ENCODE results near the gene USH2A. TPM values are rescaled to one million over a fixed set of nuclear protein-coding genes. Genes with fewer than 3 reads are reported as not detected.

USH2A gene
- polyA plus RNA-seq, 1 donor from 2014 or later: 0.17 TPM

DNA sequence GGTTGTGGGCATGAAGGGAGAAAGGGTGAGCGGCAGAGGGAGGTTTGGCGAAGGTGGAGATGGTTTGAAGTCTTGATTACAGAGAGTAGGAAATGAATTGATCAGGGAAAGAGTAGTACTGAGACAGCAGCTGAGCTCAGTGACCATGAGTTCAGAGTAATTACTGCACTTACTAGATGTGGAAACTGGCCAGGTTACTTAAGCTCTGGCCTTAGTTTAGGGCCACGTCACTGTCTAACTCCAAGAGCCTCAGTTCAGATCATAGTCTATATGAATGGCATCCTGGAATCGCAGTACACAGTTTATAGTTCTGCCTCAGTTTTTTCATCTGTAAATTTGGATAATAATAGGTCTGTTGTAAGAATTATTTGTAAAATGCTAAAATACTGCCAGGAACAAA, 778.1 kb downstream of the USH2A start:
- H3K27me3 ChIP-seq (ENCODE audit: insufficient read depth, low read depth, low read length): no peaks in the 10 kb centered on the region
- H3K27ac ChIP-seq (ENCODE audit: low read length): no peak overlapping the region
- no peaks in the 10 kb centered on the region for H3K36me3 ChIP-seq (ENCODE audit: insufficient read depth, low read length)
- H3K4me2 ChIP-seq (ENCODE audit: low read length): no peak overlapping the region
- H3K79me2 ChIP-seq (replicated peaks; ENCODE audit: insufficient read depth, low read length): no peaks in the 10 kb centered on the region
- no peak overlapping the region for H2AFZ ChIP-seq (ENCODE audit: low read depth, low read length)
- no peak overlapping the region for H3K9ac ChIP-seq (ENCODE audit: low read length)
- TF ChIP-seq SMC3 (conservative IDR thresholded peaks at IDR 0.05; ENCODE audit: poor library complexity) (no peak), EZH2 (IDR thresholded peaks at IDR 0.05; ENCODE audit: borderline replicate concordance, insufficient read depth, low read length, poor library complexity, severe bottlenecking) (no peak), POLR2AphosphoS5 (IDR thresholded peaks at IDR 0.05) (no peak), EP300 (conservative IDR thresholded peaks at IDR 0.05; ENCODE audit: poor library complexity, severe bottlenecking) (no peak), TAF1 (IDR thresholded peaks at IDR 0.05; ENCODE audit: low read depth) (no peak)
- TF ChIP-seq, protein P1, sequence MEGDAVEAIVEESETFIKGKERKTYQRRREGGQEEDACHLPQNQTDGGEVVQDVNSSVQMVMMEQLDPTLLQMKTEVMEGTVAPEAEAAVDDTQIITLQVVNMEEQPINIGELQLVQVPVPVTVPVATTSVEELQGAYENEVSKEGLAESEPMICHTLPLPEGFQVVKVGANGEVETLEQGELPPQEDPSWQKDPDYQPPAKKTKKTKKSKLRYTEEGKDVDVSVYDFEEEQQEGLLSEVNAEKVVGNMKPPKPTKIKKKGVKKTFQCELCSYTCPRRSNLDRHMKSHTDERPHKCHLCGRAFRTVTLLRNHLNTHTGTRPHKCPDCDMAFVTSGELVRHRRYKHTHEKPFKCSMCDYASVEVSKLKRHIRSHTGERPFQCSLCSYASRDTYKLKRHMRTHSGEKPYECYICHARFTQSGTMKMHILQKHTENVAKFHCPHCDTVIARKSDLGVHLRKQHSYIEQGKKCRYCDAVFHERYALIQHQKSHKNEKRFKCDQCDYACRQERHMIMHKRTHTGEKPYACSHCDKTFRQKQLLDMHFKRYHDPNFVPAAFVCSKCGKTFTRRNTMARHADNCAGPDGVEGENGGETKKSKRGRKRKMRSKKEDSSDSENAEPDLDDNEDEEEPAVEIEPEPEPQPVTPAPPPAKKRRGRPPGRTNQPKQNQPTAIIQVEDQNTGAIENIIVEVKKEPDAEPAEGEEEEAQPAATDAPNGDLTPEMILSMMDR (IDR thresholded peaks at IDR 0.05; ENCODE audit: poor library complexity, severe bottlenecking): no peak
- TF ChIP-seq, protein P2, sequence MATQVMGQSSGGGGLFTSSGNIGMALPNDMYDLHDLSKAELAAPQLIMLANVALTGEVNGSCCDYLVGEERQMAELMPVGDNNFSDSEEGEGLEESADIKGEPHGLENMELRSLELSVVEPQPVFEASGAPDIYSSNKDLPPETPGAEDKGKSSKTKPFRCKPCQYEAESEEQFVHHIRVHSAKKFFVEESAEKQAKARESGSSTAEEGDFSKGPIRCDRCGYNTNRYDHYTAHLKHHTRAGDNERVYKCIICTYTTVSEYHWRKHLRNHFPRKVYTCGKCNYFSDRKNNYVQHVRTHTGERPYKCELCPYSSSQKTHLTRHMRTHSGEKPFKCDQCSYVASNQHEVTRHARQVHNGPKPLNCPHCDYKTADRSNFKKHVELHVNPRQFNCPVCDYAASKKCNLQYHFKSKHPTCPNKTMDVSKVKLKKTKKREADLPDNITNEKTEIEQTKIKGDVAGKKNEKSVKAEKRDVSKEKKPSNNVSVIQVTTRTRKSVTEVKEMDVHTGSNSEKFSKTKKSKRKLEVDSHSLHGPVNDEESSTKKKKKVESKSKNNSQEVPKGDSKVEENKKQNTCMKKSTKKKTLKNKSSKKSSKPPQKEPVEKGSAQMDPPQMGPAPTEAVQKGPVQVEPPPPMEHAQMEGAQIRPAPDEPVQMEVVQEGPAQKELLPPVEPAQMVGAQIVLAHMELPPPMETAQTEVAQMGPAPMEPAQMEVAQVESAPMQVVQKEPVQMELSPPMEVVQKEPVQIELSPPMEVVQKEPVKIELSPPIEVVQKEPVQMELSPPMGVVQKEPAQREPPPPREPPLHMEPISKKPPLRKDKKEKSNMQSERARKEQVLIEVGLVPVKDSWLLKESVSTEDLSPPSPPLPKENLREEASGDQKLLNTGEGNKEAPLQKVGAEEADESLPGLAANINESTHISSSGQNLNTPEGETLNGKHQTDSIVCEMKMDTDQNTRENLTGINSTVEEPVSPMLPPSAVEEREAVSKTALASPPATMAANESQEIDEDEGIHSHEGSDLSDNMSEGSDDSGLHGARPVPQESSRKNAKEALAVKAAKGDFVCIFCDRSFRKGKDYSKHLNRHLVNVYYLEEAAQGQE (IDR thresholded peaks at IDR 0.05; ENCODE audit: borderline replicate concordance): no peak
- no peak overlapping the region for H3K4me3 ChIP-seq (ENCODE audit: low read length)
- no peaks in the 10 kb centered on the region for H4K20me1 ChIP-seq (ENCODE audit: insufficient read depth)
- no peaks in the 10 kb centered on the region for H3K9me3 ChIP-seq (ENCODE audit: low read length)
- H3K9me2 ChIP-seq (ENCODE audit: insufficient read depth, low read length): no peaks in the 10 kb centered on the region
- H3F3A ChIP-seq (ENCODE audit: insufficient read depth, low read length, poor library complexity, severe bottlenecking): no peaks in the 10 kb centered on the region

DNA sequence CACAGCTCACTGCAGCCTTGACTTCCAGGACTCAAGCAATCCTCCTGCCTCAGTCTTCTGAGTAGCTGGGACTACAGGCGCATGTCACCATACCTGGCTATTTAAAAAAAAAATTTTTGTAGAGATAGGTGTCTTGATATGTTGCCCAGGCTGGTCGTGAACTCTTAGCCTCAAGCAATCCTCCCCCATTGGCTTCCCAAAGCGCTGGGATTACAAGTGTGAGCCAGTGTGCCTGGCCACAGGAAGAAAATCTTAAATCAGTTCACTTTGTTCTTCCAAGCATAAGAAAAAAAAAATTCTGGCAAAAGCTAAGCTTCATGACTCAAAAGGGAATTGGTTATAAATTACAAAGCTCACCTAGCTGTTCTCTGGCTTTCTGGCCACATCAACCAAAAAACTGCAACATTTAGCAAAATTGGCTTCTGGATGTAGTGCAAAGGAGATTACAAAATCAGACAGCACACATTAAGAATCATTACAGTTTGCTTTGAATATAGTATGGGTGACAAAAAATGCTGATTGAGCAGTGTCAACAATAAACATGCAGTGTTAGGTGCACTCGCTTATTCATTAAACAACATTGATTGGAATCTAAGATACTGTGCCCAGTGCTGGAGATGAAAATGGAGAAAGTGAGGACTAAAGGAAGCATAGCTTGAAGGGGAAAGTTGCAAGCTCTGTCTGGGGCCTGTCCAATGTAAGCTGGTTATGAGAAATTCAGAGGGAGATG, 779.5 kb downstream of the USH2A start:
- Histone ChIP-seq H3F3A (ENCODE audit: insufficient read depth, low read length, poor library complexity, severe bottlenecking) (no peaks in the 10 kb centered on the region), H3K4me3 (ENCODE audit: low read length) (no peak overlapping the region), H3K9ac (ENCODE audit: low read length) (no peak overlapping the region), H3K27me3 (ENCODE audit: insufficient read depth, low read depth, low read length) (no peaks in the 10 kb centered on the region), H3K9me3 (ENCODE audit: low read length) (no peaks in the 10 kb centered on the region), H2AFZ (ENCODE audit: low read depth, low read length) (no peak overlapping the region), H3K27ac (ENCODE audit: low read length) (no peak overlapping the region), H3K79me2 (replicated peaks; ENCODE audit: insufficient read depth, low read length) (no peaks in the 10 kb centered on the region), H3K36me3 (ENCODE audit: insufficient read depth, low read length) (no peaks in the 10 kb centered on the region), H3K9me2 (ENCODE audit: insufficient read depth, low read length) (no peaks in the 10 kb centered on the region), H4K20me1 (ENCODE audit: insufficient read depth) (no peaks in the 10 kb centered on the region), H3K4me2 (ENCODE audit: low read length) (no peak overlapping the region)
- no peak for TF ChIP-seq RAD21 (conservative IDR thresholded peaks at IDR 0.05)
- TF ChIP-seq, protein P1 (IDR thresholded peaks at IDR 0.05; ENCODE audit: poor library complexity, severe bottlenecking): no peak
- no peak for TF ChIP-seq TAF1 (IDR thresholded peaks at IDR 0.05; ENCODE audit: low read depth)
- no peak for TF ChIP-seq EP300 (conservative IDR thresholded peaks at IDR 0.05; ENCODE audit: poor library complexity, severe bottlenecking)
- TF ChIP-seq, protein P2 (IDR thresholded peaks at IDR 0.05; ENCODE audit: borderline replicate concordance): no peak
- TF ChIP-seq EZH2 (IDR thresholded peaks at IDR 0.05; ENCODE audit: borderline replicate concordance, insufficient read depth, low read length, poor library complexity, severe bottlenecking): no peak
- TF ChIP-seq SMC3 (conservative IDR thresholded peaks at IDR 0.05; ENCODE audit: poor library complexity): no peak
- TF ChIP-seq MXI1 (conservative IDR thresholded peaks at IDR 0.05; ENCODE audit: poor library complexity, severe bottlenecking): no peak
- no peak for TF ChIP-seq POLR2AphosphoS5 (IDR thresholded peaks at IDR 0.05)
